ENCODE data around the gene NDUFS3. TPM values are rescaled to one million over a fixed set of nuclear protein-coding genes. Genes with fewer than 3 reads are reported as not detected.
"Not testable (repeated sequence)": the region's sequence is repeated elsewhere in the genome, so short reads cannot be mapped to it uniquely, and the experiment has no call there.

Gene NDUFS3
- total and polyA plus RNA-seq, 8 donors, result 76.2 to 105 (median 102) TPM

DNA sequence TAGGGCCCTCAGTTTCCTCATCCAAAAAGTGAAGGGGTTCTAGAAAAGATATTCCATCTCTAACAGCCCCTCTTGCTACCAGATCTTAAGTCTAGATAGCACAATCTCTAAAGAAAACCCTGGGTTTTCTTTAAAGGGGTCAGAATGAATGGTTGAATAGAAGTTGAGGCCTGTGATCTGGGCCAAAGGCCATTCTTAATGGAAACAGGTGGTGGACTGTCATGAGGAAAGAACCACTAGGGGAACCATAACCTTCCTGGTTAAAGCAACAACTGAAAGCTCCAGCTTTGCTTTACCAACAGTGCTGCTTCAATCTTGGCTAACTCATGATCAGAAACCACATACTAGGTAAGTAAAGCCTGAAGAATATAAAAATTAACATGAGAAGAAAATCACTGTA, 27.8 kb upstream of the NDUFS3 start:
- Histone ChIP-seq H3K4me3 (peak overlapping the region in 1 of 2 donors; percentile 98), H3K27me3 (no peaks in the 10 kb centered on the region), H3K4me1 (peaks cover 9 to 67% of the 10 kb centered on the region in 2 donors), H3K36me3 (no peaks in the 10 kb centered on the region), H3K9me3 (no peaks in the 10 kb centered on the region), H3K27ac (peak overlapping the region; percentile 94)
- TF ChIP-seq, protein P1, sequence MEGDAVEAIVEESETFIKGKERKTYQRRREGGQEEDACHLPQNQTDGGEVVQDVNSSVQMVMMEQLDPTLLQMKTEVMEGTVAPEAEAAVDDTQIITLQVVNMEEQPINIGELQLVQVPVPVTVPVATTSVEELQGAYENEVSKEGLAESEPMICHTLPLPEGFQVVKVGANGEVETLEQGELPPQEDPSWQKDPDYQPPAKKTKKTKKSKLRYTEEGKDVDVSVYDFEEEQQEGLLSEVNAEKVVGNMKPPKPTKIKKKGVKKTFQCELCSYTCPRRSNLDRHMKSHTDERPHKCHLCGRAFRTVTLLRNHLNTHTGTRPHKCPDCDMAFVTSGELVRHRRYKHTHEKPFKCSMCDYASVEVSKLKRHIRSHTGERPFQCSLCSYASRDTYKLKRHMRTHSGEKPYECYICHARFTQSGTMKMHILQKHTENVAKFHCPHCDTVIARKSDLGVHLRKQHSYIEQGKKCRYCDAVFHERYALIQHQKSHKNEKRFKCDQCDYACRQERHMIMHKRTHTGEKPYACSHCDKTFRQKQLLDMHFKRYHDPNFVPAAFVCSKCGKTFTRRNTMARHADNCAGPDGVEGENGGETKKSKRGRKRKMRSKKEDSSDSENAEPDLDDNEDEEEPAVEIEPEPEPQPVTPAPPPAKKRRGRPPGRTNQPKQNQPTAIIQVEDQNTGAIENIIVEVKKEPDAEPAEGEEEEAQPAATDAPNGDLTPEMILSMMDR (IDR thresholded peaks at IDR 0.05), result no peak
- intact Hi-C loops (cut with DNase I), result loop anchor here in 1 of 2 donors (10.0 kb wide), 1 partner anchor 66 kb away; no protein-coding TSS in a partner anchor
- DNase-seq (no peak), ATAC-seq (no peak)

DNA sequence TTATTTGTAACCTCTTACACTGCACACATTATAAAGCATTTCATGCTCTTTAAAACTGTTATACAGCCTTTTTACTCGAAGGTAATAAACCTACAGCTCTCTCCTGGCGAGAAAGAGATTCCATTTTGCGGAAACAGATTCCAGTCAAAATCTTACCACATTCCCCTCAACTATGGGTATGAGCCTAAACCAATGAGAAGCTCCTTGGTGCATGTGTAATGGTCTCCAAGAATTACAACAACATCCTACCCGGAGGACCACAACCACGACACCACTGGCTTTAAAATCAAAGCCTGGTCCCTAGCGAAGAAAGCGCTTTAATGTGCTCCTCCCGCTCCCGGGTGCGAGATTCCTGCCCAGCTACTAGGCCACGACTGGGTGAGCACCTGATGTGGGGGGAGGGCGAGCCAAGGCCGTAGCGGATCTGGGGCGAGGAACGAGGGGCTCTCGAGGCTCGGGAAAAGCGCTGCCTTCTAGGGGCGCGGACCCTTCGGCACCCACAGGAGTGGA, 26.8 kb upstream of the NDUFS3 start:
- intact Hi-C loops (cut with DNase I), result loop anchor here in 1 of 2 donors (10.0 kb wide), 1 partner anchor 67 kb away; no protein-coding TSS in a partner anchor

DNA sequence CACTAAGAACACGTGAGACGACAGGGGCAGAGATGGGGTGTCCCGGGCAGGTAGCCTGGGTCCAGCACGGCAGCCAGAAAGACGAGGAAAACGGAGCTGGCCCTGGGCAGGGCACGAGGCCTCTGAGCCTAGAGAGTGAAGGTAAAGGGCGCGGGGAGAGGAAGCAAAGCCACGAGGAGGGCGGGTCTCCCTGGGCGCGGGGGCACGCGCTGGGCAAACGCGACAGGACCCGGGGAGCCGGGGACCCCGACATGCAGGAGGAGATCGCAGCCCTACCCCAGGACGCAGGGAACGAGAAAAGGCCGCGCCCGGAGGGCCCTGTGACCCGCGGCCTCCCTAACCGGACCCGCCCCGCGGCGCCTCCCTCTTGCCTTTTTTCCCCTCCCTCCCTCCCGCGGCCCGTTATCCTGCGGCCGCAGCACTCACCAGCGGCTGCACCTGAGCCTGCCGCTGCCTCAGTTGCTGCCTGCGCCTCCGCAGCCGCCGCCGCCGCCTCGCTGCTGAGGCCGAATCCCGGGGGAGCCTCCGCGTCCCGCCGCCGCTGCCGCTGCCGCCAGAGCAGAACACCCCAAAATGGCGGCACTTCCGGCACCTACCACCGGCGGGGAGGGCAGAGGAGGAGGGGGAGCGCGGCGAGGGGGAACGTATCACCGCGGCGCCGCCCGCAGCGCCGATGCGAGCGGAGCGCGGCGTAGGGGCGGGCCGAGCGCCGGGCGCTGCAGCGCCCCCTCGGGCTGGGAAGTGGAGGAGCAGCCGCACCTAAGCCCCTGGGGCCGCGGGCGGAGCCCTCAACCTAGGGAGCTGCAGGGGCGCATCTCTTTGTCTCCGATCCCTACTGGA, 26.1 kb upstream of the NDUFS3 start, which contains the start of gene CELF1:
Gene CELF1, minus strand, starts transcription at position 567 of the 840 bp plus-strand sequence. CDS start 53,609 bp downstream, outside the sequence.
- DNase-seq (peak; percentile 87 to 99 (median 94)), ATAC-seq (peak; percentile 98)
- TF ChIP-seq, protein P1 (IDR thresholded peaks at IDR 0.05), result peak; percentile 95 to 98
- H3K4me1 ChIP-seq, result peaks cover 9 to 50% of the 10 kb centered on the region in 2 donors
- H3K9me3 ChIP-seq, result no peaks in the 10 kb centered on the region
- intact Hi-C loops (cut with DNase I), result loop anchor here in 1 of 2 donors (10.0 kb wide), 1 partner anchor 68 kb away; no protein-coding TSS in a partner anchor
- peak within 1 kb of the TSS; percentile 96 to 98 for H3K4me3 ChIP-seq
- H3K36me3 ChIP-seq, result no peaks in the 10 kb centered on the region
- no peaks in the 10 kb centered on the region for H3K27me3 ChIP-seq
- H3K27ac ChIP-seq, result peak within 1 kb of the TSS; percentile 94

More for the DNA sequence above, 26.8 kb upstream of the NDUFS3 start:
- TF ChIP-seq, protein P1 (IDR thresholded peaks at IDR 0.05), result no peak
- peak overlapping the region; percentile 96 to 98 for H3K4me3 ChIP-seq
- H3K27ac ChIP-seq, result peak overlapping the region; percentile 94
- H3K9me3 ChIP-seq, result no peaks in the 10 kb centered on the region
- H3K4me1 ChIP-seq, result peaks cover 9 to 57% of the 10 kb centered on the region in 2 donors
- DNase-seq (peak in 1 of 4 donors; percentile 56), ATAC-seq (peak; percentile 39)
- no peaks in the 10 kb centered on the region for H3K27me3 ChIP-seq
- H3K36me3 ChIP-seq, result no peaks in the 10 kb centered on the region

DNA sequence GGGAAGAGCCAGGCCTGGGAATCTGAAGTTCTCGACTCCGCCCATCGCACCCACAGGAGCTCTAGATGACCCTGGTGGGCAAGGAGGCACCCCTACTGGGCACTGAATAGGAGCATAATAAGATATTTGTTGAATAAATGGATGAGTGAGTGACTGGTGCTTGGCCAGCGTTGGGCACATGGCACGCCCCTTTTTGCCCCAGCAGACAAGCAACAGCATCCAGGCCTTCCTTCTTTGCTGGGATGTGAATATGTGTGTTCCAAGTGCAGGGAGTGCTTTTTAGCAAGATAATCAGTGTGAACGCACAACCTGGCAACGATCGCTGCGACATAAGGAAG, 25.5 kb upstream of the NDUFS3 start:
- ATAC-seq (peak; percentile 12), DNase-seq (no peak)
- Histone ChIP-seq H3K4me1 (peaks cover 9 to 44% of the 10 kb centered on the region in 2 donors), H3K27ac (peak overlapping the region; percentile 94), H3K27me3 (no peaks in the 10 kb centered on the region), H3K9me3 (no peaks in the 10 kb centered on the region), H3K4me3 (peak overlapping the region; percentile 96 to 98), H3K36me3 (no peaks in the 10 kb centered on the region)
- intact Hi-C loops (cut with DNase I), result loop anchor here in 1 of 2 donors (10.0 kb wide), 1 partner anchor 69 kb away; no protein-coding TSS in a partner anchor
- TF ChIP-seq, protein P1 (IDR thresholded peaks at IDR 0.05), result peak in 1 of 2 donors; percentile 29

- not testable (repeated sequence) for H3K36me3 ChIP-seq, ATAC-seq, H3K4me3 ChIP-seq, DNase-seq, H3K9me3 ChIP-seq, H3K27me3 ChIP-seq, H3K27ac ChIP-seq
- intact Hi-C loops (cut with DNase I), result loop anchor here in 1 of 2 donors (10.0 kb wide), 1 partner anchor 72 kb away; no protein-coding TSS in a partner anchor
- peaks cover under 1 to 15% of the 10 kb centered on the region in 2 donors for H3K4me1 ChIP-seq
Observed at GRCh38 chr11:47557004-47557403, 21.9 kb upstream of the NDUFS3 start.

Measured in left lung (tissue), 10 donors.